ENCODE results near the gene EVI5L. TPM values are rescaled to one million over a fixed set of nuclear protein-coding genes. Genes with fewer than 3 reads are reported as not detected.

The EVI5L gene
- total RNA-seq, 2 donors from 2014 or later: 3.6 to 4.5 TPM

DNA sequence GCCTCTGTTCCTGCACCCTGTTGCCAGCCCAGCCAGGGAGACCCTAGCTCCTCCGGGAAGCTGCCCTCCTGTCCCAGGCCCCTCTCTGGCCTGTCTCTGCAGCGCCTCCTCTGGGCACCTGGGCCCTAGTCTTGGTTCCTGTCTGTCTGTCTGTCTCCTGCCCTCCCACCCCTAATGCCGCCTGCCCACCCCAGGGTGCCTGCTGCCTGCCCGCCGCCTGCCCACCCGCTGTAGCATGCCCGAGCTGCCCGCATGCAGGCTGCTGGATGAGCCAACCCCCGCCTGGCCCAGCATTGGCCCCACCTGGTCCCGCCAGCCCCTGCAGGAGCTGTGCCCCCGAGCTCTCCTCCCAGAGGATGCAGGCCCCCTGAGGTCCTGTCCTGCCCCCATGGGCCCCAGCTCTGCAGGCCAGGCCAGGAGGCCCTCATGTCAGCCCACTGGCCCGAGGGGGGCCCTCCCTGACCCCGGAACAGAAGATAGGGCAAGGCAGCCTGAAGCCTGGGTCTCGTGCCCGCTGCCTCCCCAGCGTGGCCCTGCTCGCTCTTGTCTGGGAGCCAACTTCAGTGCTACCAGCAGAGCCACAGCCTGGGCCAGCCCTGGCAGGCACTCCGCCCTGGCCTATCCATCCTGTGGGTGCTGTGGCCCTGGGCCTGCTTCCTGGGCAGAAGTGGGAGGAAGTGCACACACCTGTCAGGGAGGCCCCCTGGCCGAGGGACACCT, 78.9 kb downstream of the EVI5L start:
- Mint-ChIP-seq H3K4me3 (no peak overlapping the region), H3K27me3 (no peaks in the 10 kb centered on the region), H3K36me3 (ENCODE audit: low read depth) (peaks cover 43% of the 10 kb centered on the region), H3K27ac (no peak overlapping the region), H3K9me3 (no peaks in the 10 kb centered on the region), H3K4me1 (peaks cover 7% of the 10 kb centered on the region)
- no peak for ATAC-seq (replicated peaks)

DNA sequence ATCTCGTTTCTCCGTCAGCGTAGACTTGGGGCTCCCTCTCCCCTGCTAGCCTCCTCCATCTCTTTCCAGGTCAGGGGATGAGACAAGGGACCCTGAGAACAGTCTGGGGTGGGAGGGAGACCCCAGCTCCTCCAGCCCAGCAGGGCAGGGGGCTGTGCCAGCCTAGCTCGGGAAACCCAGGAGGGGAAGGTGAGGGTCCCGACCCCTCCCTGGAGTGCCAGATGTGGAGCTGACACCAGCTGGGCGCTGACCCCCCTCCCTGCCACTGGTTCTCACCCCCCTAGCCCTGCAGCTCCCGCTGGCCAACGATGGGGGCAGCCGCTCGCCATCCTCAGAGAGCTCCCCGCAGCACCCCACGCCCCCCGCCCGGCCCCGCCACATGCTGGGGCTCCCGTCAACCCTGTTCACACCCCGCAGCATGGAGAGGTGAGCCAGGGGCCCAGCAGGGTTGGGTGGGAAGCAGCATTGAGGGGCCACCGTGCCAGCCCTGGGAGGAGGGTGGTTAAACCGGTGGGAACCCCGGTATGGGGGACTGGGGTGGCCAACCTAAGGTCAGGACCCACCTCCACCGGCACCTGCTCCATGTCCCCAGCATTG, 79.6 kb downstream of the EVI5L start:
- Mint-ChIP-seq H3K9me3 (no peaks in the 10 kb centered on the region), H3K4me1 (peaks cover 6% of the 10 kb centered on the region), H3K27me3 (no peaks in the 10 kb centered on the region), H3K27ac (no peak overlapping the region), H3K36me3 (ENCODE audit: low read depth) (peaks cover 39% of the 10 kb centered on the region), H3K4me3 (no peak overlapping the region)
- ATAC-seq (replicated peaks): no peak

DNA sequence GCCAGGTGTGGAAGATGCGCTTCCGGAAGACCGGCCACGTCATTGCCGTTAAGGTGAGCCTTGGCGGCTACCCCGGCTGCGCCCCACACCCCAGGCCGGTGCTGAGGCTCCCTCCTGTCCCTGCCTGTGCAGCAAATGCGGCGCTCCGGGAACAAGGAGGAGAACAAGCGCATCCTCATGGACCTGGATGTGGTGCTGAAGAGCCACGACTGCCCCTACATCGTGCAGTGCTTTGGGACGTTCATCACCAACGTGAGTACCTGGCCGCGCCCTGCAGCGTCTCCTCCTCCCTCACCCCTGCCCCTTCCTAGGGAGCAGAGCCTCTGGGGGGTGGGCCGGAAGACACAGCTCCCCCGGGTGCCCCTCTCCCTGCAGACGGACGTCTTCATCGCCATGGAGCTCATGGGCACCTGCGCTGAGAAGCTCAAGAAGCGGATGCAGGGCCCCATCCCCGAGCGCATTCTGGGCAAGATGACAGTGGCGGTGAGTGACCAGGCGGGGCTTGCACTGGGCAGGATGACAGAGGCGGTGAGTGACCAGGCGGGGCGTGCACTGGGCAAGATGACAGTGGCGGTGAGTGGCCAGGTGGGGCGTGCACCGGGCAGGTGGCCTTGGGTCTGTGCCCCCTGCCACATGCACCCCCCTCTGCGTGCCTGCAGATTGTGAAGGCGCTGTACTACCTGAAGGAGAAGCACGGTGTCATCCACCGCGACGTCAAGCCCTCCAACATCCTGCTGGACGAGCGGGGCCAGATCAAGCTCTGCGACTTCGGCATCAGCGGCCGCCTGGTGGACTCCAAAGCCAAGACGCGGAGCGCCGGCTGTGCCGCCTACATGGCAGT, 80.5 kb downstream of the EVI5L start:
- peaks cover 29% of the 10 kb centered on the region for H3K36me3 Mint-ChIP-seq (ENCODE audit: low read depth)
- peaks cover 2% of the 10 kb centered on the region for H3K27me3 Mint-ChIP-seq
- no peak for ATAC-seq (replicated peaks)
- no peaks in the 10 kb centered on the region for H3K9me3 Mint-ChIP-seq
- H3K4me1 Mint-ChIP-seq: no peaks in the 10 kb centered on the region
- H3K4me3 Mint-ChIP-seq: no peak overlapping the region
- H3K27ac Mint-ChIP-seq: no peak overlapping the region

DNA sequence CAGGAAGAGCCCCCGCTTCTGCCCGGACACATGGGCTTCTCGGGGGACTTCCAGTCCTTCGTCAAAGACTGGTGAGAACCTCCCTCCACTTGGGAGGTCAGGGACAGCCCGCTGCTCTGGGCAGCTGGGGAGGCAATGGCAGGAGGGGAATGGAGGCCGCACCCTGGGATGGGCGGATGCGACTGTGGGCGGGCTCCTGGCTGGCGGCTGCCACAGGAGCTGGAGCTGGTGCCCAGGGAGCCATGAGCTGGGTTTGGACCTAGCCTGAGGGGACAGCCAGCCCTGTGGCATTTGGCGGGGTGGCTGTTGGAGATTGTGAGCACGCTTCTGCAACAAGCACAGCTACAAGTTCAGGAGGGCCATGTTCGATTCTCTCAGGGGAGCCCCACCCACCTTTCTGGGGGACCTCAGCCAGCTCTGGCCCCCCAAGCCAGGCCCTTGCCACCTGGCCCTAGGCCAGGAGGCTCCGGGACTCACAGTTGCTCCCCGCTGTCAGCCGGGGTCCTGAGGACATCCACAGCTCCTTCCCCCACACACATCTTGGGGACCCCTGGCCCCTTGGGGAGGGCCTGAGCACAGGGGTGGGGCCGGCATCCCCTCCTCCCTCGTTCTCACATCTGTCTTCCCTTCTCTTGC, 81.6 kb downstream of the EVI5L start:
- no peak for ATAC-seq (replicated peaks)
- H3K4me3 Mint-ChIP-seq: no peak overlapping the region
- peaks cover 3% of the 10 kb centered on the region for H3K27me3 Mint-ChIP-seq
- H3K4me1 Mint-ChIP-seq: no peaks in the 10 kb centered on the region
- H3K36me3 Mint-ChIP-seq (ENCODE audit: low read depth): peaks cover 20% of the 10 kb centered on the region
- no peaks in the 10 kb centered on the region for H3K9me3 Mint-ChIP-seq
- no peak overlapping the region for H3K27ac Mint-ChIP-seq

DNA sequence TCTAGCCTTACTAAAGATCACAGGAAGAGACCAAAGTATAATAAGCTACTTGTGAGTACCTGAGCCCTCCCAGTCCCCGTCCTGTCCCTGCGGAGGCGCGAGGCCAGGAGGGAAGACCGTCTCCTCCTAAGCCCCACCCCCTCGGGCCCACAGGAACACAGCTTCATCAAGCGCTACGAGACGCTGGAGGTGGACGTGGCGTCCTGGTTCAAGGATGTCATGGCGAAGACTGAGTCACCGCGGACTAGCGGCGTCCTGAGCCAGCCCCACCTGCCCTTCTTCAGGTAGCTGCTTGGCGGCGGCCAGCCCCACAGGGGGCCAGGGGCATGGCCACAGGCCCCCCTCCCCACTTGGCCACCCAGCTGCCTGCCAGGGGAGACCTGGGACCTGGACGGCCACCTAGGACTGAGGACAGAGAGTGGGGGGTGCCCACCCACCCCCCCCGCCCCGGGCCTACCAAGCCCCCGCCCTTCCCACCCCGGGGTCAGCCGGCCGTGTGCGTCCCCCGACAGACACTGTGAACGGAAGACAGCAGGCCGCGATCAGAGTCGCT, 82.2 kb downstream of the EVI5L start:
- no peak overlapping the region for H3K4me3 Mint-ChIP-seq
- H3K27me3 Mint-ChIP-seq: peaks cover 3% of the 10 kb centered on the region
- ATAC-seq (replicated peaks): no peak
- no peaks in the 10 kb centered on the region for H3K4me1 Mint-ChIP-seq
- no peaks in the 10 kb centered on the region for H3K9me3 Mint-ChIP-seq
- H3K36me3 Mint-ChIP-seq (ENCODE audit: low read depth): peaks cover 20% of the 10 kb centered on the region
- no peak overlapping the region for H3K27ac Mint-ChIP-seq

DNA sequence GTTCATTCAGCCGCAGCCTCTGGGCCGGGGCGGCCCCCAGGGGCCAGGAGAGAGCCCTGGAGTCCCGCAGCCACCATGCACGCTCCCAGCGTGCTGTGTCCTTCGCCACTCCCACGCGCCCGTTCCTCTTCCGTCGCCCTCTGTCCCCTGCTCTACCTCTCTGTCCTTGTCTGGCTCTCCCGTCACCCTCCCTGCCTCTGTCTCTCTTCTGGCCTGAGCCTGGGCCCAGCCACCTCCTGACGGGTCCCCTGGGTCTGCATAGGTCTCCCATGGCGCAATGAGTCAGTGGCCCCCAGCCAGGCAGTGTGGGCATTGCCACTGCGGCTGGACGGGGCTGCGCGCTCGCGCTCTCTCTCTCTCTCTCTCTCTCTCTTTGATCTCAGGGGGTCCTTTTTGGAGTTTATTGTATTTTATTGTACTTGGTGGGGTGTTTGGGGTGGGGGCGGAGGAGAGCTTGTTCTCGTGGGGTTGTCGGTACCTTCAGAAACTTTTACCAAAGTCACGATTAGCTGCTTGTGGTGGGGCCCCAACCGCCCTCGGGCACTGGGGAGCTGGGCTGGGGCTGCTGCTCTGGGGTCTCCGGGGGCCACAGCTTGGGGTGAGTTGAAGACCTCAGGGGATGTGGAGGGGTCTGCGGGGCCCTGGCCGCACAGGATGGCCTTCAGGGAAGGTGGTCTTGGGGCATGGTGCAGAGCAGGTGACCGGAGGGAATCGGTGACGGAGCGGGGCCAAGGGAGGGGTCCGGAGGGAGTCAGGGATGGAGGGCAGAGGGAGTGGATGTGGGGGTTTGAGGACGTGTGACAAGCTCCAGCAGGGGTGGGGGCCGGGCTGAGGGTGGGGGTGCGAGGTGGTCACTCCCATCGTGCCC, 82.9 kb downstream of the EVI5L start:
- H3K4me3 Mint-ChIP-seq: no peak overlapping the region
- H3K9me3 Mint-ChIP-seq: no peaks in the 10 kb centered on the region
- H3K36me3 Mint-ChIP-seq (ENCODE audit: low read depth): peaks cover 20% of the 10 kb centered on the region
- no peak for ATAC-seq (replicated peaks)
- no peaks in the 10 kb centered on the region for H3K4me1 Mint-ChIP-seq
- H3K27ac Mint-ChIP-seq: no peak overlapping the region
- H3K27me3 Mint-ChIP-seq: peaks cover 3% of the 10 kb centered on the region

DNA sequence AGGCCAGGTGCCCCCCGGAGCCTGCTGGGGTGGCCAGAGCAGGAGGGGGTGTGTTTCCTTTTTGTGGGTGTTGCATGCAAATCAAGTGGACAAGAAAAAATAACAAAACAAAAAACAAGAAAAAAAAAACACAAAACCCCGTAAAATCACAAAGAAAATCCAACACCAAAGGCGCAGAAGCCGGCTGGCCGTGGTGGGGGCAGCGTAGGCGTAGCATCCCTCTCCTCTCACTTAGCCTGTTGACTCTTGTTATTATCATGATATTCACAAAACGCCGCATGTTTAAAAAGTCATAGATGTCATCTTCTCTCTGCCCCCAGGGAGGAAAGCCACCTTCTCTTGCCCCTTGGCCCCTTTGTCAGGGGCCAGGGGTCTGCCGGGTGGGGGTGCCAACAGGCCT, 83.6 kb downstream of the EVI5L start:
- H3K4me3 Mint-ChIP-seq: no peak overlapping the region

DNA sequence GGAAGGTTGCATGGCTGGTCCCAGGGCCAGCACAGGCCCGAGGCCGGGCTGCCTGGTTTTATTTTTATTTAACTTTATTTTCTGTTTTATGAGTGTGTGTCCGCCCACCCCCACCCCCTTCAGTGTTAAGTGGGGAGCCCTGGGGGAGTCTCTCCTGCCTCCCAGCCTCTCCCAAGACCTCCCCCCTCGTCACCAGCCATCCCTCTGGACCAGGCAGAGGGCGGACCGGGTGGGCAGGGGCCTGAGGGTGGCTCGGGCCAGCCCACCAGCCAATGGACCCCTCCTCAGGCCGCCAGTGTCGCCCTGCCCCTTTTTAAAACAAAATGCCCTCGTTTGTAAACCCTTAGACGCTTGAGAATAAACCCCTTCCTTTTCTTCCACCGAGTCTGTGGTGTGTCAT, 84.1 kb downstream of the EVI5L start:
- Mint-ChIP-seq H3K27ac (no peak overlapping the region), H3K4me3 (no peak overlapping the region), H3K4me1 (no peaks in the 10 kb centered on the region), H3K9me3 (no peaks in the 10 kb centered on the region), H3K36me3 (ENCODE audit: low read depth) (peaks cover 20% of the 10 kb centered on the region), H3K27me3 (peaks cover 3% of the 10 kb centered on the region)
- ATAC-seq (replicated peaks): no peak

More for the DNA sequence above, 83.6 kb downstream of the EVI5L start:
- Mint-ChIP-seq H3K36me3 (ENCODE audit: low read depth) (peaks cover 20% of the 10 kb centered on the region), H3K4me1 (no peaks in the 10 kb centered on the region), H3K27ac (no peak overlapping the region), H3K27me3 (peaks cover 3% of the 10 kb centered on the region), H3K9me3 (no peaks in the 10 kb centered on the region)
- ATAC-seq (replicated peaks): no peak

Other genes starting within 250 kb of the EVI5L start
- under 1 TPM; 0.11 to 0.37 TPM for gene CAMSAP3, start 234.4 kb upstream of the EVI5L start, total RNA-seq
- 10 to 100 TPM; 39.0 to 53.8 TPM for gene XAB2, start 200.7 kb upstream of the EVI5L start, total RNA-seq
- 10 to 100 TPM; 90.1 to 93.7 TPM for gene PET100, start 200.4 kb upstream of the EVI5L start, total RNA-seq
- 10 to 100 TPM in 1 of 2 donors, 1 to 10 TPM in 1; 3.6 to 19.5 TPM for gene PCP2, start 196.5 kb upstream of the EVI5L start, total RNA-seq
- 100 to 1,000 TPM; 113 to 154 TPM for gene STXBP2, start 193.1 kb upstream of the EVI5L start, total RNA-seq
- not detected for gene RETN, start 161.2 kb upstream of the EVI5L start, total RNA-seq
- gene MCEMP1, start 153.1 kb upstream of the EVI5L start, total RNA-seq: not detected
- gene TRAPPC5, start 149.4 kb upstream of the EVI5L start, total RNA-seq: 10 to 100 TPM; 61.8 to 82.5 TPM
- 1 to 10 TPM in 1 of 2 donors, under 1 TPM in 1; 0.65 to 2.8 TPM for gene FCER2, start 128.1 kb upstream of the EVI5L start, total RNA-seq
- gene CLEC4G, start 98.1 kb upstream of the EVI5L start, total RNA-seq: not detected
- gene CD209, start 82.7 kb upstream of the EVI5L start, total RNA-seq: not detected
- gene CLEC4M, start 67.0 kb upstream of the EVI5L start, total RNA-seq: not detected
- gene PRR36, start 44.2 kb downstream of the EVI5L start, total RNA-seq: under 1 TPM; 0.19 to 0.21 TPM
- not detected for gene LRRC8E, start 58.3 kb downstream of the EVI5L start, total RNA-seq
- gene MAP2K7, start 73.7 kb downstream of the EVI5L start, total RNA-seq: 10 to 100 TPM; 39.0 to 46.3 TPM
- 1 to 10 TPM; 3.7 to 7.6 TPM for gene TGFBR3L, start 84.6 kb downstream of the EVI5L start, total RNA-seq
- 10 to 100 TPM; 16.4 to 20.9 TPM for gene SNAPC2, start 90.1 kb downstream of the EVI5L start, total RNA-seq
- under 1 TPM in 1 of 2 donors, not detected in 1; 0.19 TPM for gene CTXN1, start 95.9 kb downstream of the EVI5L start, total RNA-seq
- gene TIMM44, start 113.4 kb downstream of the EVI5L start, total RNA-seq: 10 to 100 TPM; 49.8 to 81.5 TPM
- 100 to 1,000 TPM in 1 of 2 donors, 10 to 100 TPM in 1; 81.6 to 155 TPM for gene ELAVL1, start 175.4 kb downstream of the EVI5L start, total RNA-seq
- gene CCL25, start 222.5 kb downstream of the EVI5L start, total RNA-seq: under 1 TPM in 1 of 2 donors, not detected in 1; 0.48 TPM